HK-2 (cell line): Measurements from ENCODE around the gene DDX51.
"Not testable (repeated sequence)": the region's sequence is repeated elsewhere in the genome, so short reads cannot be mapped to it uniquely, and the experiment has no call there.

Experiments used
- DNase-seq: peaks from one replicate; pipeline ENCODE4 v3.0.0-alpha.2; 2018; ENCODE audit not compliant: unreplicated experiment

DDX51 gene

DNA sequence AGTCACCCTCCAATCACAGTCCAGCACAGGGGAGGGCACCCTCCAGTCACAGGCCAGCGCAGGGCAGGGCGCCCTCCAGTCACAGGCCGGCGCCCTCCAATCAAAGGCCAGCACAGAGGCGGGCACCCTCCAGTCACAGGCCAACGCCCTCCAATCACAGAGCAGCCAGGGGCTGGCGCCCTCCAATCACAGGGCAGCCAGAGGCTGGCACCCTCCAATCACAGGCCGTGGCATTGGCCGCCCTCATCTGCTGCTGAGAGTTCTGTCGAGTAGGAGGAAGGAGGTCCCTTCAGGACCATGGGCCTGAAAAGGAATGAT is 26.6 kb downstream of the DDX51 start:
- DNase-seq, result no peak

DNA sequence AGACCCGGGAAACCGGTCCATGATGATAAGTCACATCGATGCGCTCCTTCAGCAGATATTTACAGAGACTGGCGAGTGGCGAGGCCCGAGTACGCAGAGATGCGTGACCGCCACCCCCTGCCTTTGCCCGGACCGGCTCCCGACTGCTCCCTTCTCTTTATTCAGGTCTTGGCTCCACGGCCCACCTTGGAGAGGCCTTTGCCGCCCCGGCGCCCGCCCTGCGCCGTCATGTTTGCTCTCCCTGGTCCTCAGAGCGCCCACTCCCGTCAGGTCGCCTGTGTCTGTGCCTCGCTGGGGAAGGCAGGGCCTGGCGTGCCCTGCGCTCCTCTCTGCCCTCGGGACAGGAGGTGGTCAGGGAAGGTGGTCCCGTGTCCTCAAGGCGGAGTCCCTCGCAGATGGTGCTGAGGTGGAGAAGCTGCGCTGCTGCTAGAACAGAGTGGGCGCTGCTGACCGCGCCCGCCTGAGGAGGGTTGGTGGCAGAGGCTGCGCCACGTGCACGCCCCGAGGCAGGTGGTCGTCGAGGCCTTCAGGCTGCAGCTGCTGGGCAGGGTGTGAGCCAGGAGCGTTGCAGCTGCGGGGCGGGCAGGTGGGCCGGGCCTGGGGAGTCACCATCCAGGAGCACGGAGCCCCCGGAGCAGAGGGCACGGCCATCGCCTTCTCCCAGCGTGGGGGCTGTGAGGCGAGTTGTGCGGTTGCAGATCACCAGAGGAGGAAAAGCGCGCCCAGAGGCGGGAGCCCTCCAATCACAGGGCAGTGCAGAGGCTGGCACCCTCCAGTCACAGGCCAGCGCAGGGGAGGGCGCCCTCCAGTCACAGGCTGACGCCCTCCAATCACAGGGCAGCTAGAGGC is 27.2 kb downstream of the DDX51 start:
- DNase-seq, result no peak

DNA sequence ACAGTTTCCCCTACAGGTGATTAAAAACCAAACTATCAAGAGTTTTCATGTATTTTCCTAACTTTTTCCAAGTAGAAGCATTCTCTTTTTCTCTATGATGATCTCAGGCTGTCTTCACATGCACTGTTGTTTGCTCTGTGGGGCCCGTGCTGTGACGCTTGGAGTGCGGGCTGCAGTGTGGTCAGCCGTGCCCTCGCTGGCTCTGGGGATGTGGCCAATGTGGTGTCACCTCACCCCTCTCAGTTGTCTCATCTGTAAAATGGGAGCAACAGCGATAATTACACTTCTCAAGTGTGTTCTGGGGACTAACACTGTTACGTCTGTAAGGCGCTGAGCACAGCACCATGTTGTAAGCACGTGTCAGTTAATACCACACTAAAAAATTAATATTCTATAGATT is 28.6 kb downstream of the DDX51 start:
- DNase-seq, result no peak

DNA sequence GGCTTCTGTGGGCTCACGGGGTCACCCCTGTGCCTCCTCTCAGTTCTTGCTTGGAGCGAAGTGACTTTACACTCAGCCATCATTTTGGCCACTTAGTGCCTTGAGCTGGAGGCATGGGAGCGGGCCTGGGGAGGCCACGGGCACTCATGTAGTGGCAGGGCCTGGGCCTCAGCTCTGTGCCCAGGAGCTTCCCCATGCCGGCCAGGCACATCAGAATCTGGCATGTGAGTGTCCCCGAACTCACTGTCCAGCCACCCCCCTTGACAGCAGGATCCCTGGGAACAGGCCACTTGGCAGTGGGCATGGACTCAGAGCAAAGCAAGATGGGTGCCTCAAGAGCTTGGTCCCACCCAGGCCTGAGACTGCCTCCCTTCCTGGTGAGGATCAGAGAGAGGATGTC is 29.5 kb downstream of the DDX51 start:
- DNase-seq, result no peak

DNA sequence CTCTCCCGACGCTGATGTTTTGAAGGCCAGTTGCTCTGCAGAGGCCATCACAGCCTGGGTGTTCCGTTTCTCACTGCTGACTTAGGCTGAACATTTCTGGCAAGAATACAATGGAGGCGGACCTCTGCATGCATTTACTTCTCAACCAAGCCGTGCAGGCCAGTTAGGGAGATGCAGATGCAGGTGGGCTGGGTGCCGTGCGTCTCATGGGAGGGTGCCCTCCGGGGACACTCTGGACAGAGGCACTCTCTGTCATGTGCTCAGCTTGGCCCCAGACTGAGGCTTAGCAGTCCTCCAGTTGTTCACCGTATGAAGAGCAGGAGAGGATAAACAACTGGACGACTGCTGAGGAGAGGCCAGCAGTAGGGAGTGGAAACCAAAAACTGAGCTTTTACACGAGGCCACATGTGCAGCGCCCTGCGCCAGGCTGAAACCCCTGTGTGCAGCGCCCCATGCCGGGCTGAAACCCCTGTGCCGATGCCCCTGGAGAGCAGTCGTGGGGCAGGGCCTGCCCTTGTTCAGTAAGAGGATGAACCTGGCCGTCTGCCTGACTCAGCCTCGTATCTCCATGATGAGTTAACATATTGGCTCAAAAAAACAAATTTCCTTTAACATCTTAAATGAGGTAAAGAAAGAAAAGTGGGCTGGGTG is 32.3 kb downstream of the DDX51 start:
- DNase-seq, result no peak

GRCh38 chr12:132110677-132111076 is 33.4 kb downstream of the DDX51 start:
- no peak for DNase-seq

GRCh38 chr12:132109741-132110140 is 34.4 kb downstream of the DDX51 start:
- no peak for DNase-seq

DNA sequence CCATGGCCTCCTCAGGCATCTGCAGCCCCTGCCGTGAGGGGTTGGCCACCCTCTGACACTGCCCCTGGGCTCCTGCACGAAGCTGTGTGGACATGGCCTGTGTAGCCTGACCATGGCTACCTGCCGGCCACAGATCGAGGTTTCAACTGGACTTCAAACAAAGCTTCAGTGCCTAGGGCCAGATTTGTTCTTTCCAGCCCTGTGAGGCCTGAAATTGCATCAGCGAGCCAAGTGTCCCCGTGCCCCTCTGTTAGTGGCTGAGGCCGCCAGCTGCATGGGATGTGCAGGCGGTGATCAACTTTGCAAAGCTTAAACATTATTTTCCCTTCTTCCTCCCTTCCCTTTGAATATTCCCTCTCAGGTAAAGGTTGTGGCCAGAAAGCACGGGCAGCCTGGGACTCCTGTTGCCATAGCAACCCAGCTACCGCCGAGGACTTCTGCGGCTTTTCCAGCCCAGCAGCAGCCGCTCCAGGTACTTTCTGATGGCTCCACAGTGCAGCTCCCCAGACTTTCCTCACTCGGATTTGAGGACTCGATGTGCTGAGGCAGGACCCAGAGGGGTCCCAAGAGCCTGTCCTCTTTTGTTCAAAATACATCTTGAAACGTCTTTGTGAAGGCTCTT is 35.8 kb downstream of the DDX51 start:
- no peak for DNase-seq

GRCh38 chr12:132106921-132107320 is 37.2 kb downstream of the DDX51 start:
- DNase-seq, result no peak

DNA sequence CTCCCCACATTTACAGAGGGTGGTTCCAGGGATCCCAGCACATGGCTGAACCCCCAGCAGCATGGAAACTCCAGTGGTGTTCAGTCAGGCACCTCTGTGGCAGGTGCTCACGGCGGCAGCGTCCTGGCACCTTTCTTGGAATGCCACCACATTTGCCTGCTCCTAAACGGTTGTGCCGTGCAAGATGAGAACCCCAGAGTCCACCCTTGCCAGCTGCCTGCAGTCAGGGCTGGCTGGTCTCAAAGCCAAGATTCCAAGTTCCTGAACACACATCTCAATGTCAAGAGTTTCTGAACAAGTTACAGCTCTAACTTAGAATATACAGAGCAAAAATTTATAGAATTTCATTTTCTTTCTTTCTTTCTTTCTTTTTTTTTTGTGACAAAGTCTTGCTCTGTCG is 38.7 kb downstream of the DDX51 start:
- DNase-seq, result no peak

DNA sequence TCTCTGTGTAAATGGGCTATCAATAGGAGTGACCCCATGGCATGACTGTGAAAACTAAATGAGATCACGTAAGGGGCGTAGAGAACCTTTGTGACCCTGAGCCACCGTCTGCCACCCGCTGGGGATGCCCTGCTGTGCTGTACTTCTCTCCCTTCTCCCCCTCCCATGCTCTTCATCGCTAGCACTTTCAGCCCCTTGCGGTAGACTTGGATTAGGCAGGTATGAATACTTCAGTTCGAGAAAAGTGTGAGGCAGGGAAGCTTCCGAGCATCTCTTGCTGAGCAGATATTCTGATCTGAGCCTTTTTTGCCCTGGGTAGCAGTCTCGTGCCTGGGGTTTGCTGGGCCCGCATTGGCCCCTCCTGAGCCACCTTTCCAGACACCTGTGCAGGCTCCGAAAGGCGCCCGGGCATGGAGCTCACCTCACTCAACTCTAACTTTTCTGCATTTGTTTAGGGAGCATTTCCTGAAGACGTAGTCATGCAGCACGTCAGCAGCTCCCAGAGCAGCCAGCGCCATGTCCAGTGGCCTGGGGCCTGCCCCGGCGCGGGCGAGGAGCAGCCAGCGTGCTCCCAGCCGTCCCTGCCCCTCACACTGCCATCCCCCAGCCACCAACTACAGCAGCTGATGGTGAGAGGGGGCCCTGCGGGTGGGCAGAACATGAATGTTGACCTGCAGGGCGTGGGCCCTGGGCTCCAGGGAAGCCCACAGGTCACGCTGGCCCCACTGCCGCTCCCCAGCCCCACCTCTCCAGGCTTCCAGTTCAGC is 40.4 kb downstream of the DDX51 start:
- DNase-seq, result no peak

- not testable (repeated sequence) for DNase-seq
Measured at GRCh38 chr12:132103072-132103471, 41.0 kb downstream of the DDX51 start.

GRCh38 chr12:132102297-132102696 is 41.8 kb downstream of the DDX51 start:
- no peak for DNase-seq

- no peak for DNase-seq
Measured at GRCh38 chr12:132100306-132101065, 43.6 kb downstream of the DDX51 start.

GRCh38 chr12:132099739-132100138 is 44.4 kb downstream of the DDX51 start:
- no peak for DNase-seq

DNA sequence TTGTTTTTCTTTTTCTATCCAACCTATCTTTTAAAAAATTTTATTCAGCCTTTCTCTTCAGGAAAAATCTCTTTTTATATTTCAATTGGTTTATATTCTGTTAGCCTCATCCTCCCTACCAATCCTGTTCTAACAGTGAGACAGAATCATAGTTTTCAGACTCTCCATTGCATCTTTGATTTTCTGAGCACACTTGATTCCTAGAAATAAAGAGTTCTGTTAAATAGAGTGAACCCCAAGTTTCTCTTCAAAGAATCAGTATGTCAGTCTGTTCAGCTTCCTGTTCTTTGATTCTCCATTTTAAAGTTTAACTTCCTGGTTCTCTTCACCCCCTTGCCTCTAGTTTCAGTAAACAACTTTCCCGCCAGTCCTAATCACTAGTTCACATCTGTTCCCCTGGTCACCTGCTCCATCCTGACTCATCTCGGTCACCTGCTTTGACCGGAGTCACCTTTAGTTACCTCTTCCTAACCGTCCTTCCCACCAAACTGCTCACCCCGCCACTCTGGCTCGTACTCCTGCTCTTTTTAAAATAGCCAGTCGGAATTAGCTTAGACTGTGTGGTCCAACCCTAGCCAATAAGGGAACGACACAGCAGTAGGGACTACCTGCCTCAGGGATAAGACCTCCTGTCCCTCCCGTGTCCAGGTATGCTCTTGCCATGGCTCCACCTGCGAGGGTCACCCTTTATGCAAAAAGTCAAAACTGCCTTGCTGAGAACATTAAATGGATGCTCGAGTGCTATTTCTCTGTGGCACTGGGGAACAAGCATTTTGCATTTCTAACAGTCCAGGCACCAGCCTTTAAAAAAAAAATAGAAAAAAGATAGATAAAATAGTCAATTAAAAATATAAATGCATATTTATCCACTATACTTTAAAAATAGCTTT is 48.4 kb downstream of the DDX51 start:
- no peak for DNase-seq

GRCh38 chr12:132094269-132094891 is 49.7 kb downstream of the DDX51 start:
- no peak for DNase-seq

DNA sequence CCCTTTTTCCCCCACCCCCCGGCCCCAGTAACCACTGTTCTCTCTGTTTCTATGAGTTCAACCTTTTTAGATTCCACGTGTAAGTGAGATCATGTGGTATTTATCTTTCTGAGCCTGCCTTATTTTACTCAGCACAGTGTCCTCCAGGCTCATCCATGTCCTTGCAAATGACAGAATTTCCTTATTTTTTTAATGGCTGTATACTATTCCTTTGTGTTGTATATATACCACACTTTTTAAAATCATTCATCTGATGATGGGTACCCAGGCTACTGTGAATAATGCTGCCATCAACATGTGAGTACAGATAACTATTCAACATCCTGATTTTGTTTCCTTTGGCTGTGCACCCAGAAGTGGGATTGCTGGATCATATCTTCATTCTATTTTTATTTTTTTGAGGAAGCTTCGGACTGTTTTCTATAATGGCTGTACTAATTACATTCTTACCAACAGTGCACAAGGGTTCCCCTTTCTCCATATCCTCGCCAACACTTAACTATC is 54.7 kb downstream of the DDX51 start:
- no peak for DNase-seq
